Activated naive CD4-positive, alpha-beta T cell treated with anti-CD3 and anti-CD28 coated beads for 36 hours (primary cell): ENCODE measurements around the gene ATP4B. TPM values are rescaled to one million over a fixed set of nuclear protein-coding genes. Genes with fewer than 3 reads are reported as not detected.

ENCODE experiments used
- CTCF ChIA-PET: fragments of 350-600 bp; sonication (Branson Sonifier 250); formaldehyde crosslinking; loops from one replicate; lab custom pipeline; 2021; ENCODE audit warnings: antibody characterized with exemption; lab: Charles Lee
- DNase-seq: peaks from one replicate; pipeline ENCODE4 v3.0.0-alpha.2; 2020
- H3K27ac Mint-ChIP-seq: one replicate; pipeline ENCODE4 v1.8.0; 2021; ENCODE audit warnings: mild to moderate bottlenecking, mixed read lengths
- H3K27me3 Mint-ChIP-seq: one replicate; pipeline ENCODE4 v1.8.0; 2021; ENCODE audit warnings: low read depth, mixed read lengths
- H3K36me3 Mint-ChIP-seq: one replicate; pipeline ENCODE4 v1.8.0; 2021; ENCODE audit warnings: low read depth, mixed read lengths
- H3K4me1 Mint-ChIP-seq: one replicate; pipeline ENCODE4 v1.8.0; 2021; ENCODE audit warnings: low read depth, mixed read lengths
- H3K4me3 Mint-ChIP-seq: one replicate; pipeline ENCODE4 v1.8.0; 2021; ENCODE audit warnings: mild to moderate bottlenecking, moderate library complexity, mixed read lengths
- H3K9me3 Mint-ChIP-seq: one replicate; pipeline ENCODE4 v1.8.0; 2021; ENCODE audit warnings: mixed read lengths
- intact Hi-C: fragments of 100-400 bp; cut with micrococcal nuclease; formaldehyde crosslinking; loops from one replicate; pipeline ENCODE4 v1.15.1; 2023
- total RNA-seq, 2 experiments: library from RNA; stranded (reverse); gene quantifications; one replicate each; pipeline ENCODE4 v1.2.3, GENCODE V29; 2021

The ATP4B gene
- total RNA-seq, 2 experiments from 2014 or later = not detected

- Mint-ChIP-seq H3K9me3 (peaks cover 10% of the 10 kb centered on the region), H3K27me3 (no peaks in the 10 kb centered on the region), H3K36me3 (no peaks in the 10 kb centered on the region), H3K27ac (no peak overlapping the region), H3K4me1 (no peaks in the 10 kb centered on the region), H3K4me3 (no peak overlapping the region)
- peak; percentile 2 for DNase-seq
- CTCF ChIA-PET = no interaction called here
- intact Hi-C loops = no loop called here
These were observed 7.8 kb upstream of the ATP4B start for GRCh38 chr13:113665597-113666328.

GRCh38 chr13:113664751-113665596 is 7.0 kb upstream of the ATP4B start:
- H3K4me3 Mint-ChIP-seq = no peak overlapping the region
- no peaks in the 10 kb centered on the region for H3K27me3 Mint-ChIP-seq
- H3K36me3 Mint-ChIP-seq = no peaks in the 10 kb centered on the region
- no peak overlapping the region for H3K27ac Mint-ChIP-seq
- no peaks in the 10 kb centered on the region for H3K4me1 Mint-ChIP-seq
- CTCF ChIA-PET = no interaction called here
- DNase-seq = peak; percentile 3
- H3K9me3 Mint-ChIP-seq = peaks cover 11% of the 10 kb centered on the region
- intact Hi-C loops = no loop called here

DNA sequence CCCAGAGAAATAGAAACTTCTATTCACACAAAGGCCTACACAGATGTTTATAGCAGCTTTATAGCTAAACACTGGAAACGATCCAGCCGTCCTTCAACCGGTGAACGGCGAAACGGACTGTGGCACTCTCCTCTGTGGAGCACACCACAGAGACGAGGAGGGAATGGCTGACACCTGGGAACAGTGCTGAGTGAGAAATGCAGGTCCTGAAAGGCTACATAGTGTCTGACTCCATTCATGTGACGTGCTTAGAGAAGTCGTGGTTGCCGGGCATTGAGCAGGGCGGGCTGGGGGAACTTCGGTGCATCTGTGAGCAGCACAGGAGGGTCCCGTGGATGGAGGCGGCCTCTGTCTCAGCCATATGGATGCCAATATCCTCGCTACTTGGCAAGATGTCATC is 5.9 kb upstream of the ATP4B start:
- DNase-seq = peak; percentile 0
- H3K4me3 Mint-ChIP-seq = no peak overlapping the region
- no peaks in the 10 kb centered on the region for H3K4me1 Mint-ChIP-seq
- peaks cover 11% of the 10 kb centered on the region for H3K9me3 Mint-ChIP-seq
- no peaks in the 10 kb centered on the region for H3K27me3 Mint-ChIP-seq
- no peak overlapping the region for H3K27ac Mint-ChIP-seq
- CTCF ChIA-PET = no interaction called here
- H3K36me3 Mint-ChIP-seq = no peaks in the 10 kb centered on the region
- intact Hi-C loops = no loop called here

GRCh38 chr13:113661509-113661908 is 3.5 kb upstream of the ATP4B start:
- H3K27me3 Mint-ChIP-seq = no peaks in the 10 kb centered on the region
- DNase-seq = no peak
- no peaks in the 10 kb centered on the region for H3K36me3 Mint-ChIP-seq
- H3K4me1 Mint-ChIP-seq = no peaks in the 10 kb centered on the region
- no peak overlapping the region for H3K27ac Mint-ChIP-seq
- intact Hi-C loops = no loop called here
- peaks cover 11% of the 10 kb centered on the region for H3K9me3 Mint-ChIP-seq
- no peak overlapping the region for H3K4me3 Mint-ChIP-seq
- CTCF ChIA-PET = no interaction called here

- H3K27ac Mint-ChIP-seq = no peak overlapping the region
- intact Hi-C loops = no loop called here
- peaks cover 11% of the 10 kb centered on the region for H3K9me3 Mint-ChIP-seq
- H3K4me1 Mint-ChIP-seq = no peaks in the 10 kb centered on the region
- H3K27me3 Mint-ChIP-seq = no peaks in the 10 kb centered on the region
- CTCF ChIA-PET = no interaction called here
- peak; percentile 1 for DNase-seq
- H3K36me3 Mint-ChIP-seq = no peaks in the 10 kb centered on the region
- no peak overlapping the region for H3K4me3 Mint-ChIP-seq
These were observed 2.1 kb upstream of the ATP4B start for GRCh38 chr13:113660066-113660465.

DNA sequence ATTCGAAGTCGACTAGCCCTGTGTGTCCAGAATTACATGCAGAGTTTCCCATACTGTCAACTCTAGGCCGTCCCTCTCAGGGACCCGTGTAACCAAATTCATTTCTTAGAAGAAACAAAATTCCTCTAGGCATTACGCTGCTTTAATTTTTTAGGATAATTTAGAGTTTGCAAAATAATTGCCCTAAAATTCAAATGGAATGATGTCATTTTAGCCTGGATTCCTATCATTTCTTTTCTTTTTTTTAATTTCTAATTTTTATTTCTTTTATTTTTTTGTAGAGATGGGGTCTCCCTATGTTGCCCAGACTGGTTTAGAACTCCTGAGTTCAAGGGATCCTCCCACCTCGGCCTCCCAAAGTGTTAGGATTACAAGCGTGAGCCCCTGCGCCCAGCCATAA is 1.3 kb upstream of the ATP4B start:
- H3K36me3 Mint-ChIP-seq = no peaks in the 10 kb centered on the region
- intact Hi-C loops = no loop called here
- peaks cover 11% of the 10 kb centered on the region for H3K9me3 Mint-ChIP-seq
- H3K27me3 Mint-ChIP-seq = no peaks in the 10 kb centered on the region
- H3K4me3 Mint-ChIP-seq = no peak overlapping the region
- DNase-seq = no peak
- CTCF ChIA-PET = no interaction called here
- H3K4me1 Mint-ChIP-seq = no peaks in the 10 kb centered on the region
- no peak overlapping the region for H3K27ac Mint-ChIP-seq

DNA sequence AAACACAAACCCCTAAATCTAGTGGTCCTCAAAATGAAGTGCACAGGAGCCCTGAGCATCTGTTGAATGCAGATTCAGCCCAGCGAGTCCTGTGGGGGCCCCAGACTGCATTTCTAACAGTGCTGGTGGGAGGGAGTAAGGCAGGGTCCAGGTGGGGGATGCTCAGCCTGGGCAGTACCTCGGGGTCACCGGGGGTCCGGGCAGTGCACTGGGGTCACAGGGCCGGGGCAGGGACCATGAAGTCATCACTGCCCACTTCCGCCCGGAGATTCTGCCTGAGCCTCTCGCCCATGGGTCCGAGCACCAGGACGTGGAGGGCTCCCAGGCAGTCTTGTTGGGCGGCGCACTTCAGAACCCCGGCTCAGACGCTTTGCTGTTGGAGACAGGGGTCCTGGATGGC is 838 bp upstream of the ATP4B start:
- CTCF ChIA-PET = no interaction called here
- no peak for DNase-seq
- peaks cover 2% of the 10 kb centered on the region for H3K4me1 Mint-ChIP-seq
- H3K9me3 Mint-ChIP-seq = peaks cover 11% of the 10 kb centered on the region
- H3K4me3 Mint-ChIP-seq = no peak overlapping the region
- H3K36me3 Mint-ChIP-seq = no peaks in the 10 kb centered on the region
- no peaks in the 10 kb centered on the region for H3K27me3 Mint-ChIP-seq
- intact Hi-C loops = no loop called here
- no peak overlapping the region for H3K27ac Mint-ChIP-seq

- Mint-ChIP-seq H3K4me3 (no peak overlapping the region), H3K9me3 (peaks cover 11% of the 10 kb centered on the region), H3K4me1 (peaks cover 4% of the 10 kb centered on the region), H3K27me3 (no peaks in the 10 kb centered on the region), H3K27ac (no peak overlapping the region), H3K36me3 (no peaks in the 10 kb centered on the region)
- intact Hi-C loops = no loop called here
- DNase-seq = peak; percentile 3
- CTCF ChIA-PET = no interaction called here
These were observed 947 bp downstream of the ATP4B start for GRCh38 chr13:113656831-113657671.

DNA sequence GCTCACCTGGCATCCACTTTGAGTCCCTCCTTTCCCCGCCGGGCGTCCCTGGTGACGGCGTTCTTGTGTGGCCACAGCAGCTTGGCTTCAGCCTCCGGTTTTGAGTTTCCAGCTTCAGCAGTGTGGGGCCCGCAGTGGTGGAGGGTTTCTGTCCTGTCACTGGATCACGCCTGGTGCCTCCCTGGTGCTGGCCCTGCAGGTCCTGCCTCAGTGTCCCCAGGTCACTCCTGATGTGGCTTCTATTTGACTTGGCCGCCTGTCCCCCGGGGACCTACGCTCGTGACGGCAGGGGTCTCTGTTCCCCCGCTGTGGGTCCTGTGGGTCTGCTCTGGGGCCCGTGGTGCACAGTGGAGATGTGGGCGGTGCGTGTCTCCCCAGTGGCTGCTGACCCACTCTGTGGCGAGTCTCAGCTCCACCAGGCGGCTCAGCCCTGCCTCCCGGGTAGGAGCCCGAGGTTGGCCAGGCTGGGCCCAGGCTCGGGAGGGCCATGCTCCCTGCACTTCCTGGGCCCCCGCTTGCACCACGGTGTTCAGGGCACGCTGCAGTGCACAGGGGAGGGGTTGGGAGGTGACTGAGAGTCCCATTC is 1.9 kb downstream of the ATP4B start:
- no peaks in the 10 kb centered on the region for H3K36me3 Mint-ChIP-seq
- peak; percentile 1 for DNase-seq
- intact Hi-C loops = no loop called here
- no peak overlapping the region for H3K4me3 Mint-ChIP-seq
- peaks cover 3% of the 10 kb centered on the region for H3K9me3 Mint-ChIP-seq
- H3K27ac Mint-ChIP-seq = no peak overlapping the region
- peaks cover 4% of the 10 kb centered on the region for H3K4me1 Mint-ChIP-seq
- CTCF ChIA-PET = no interaction called here
- no peaks in the 10 kb centered on the region for H3K27me3 Mint-ChIP-seq

DNA sequence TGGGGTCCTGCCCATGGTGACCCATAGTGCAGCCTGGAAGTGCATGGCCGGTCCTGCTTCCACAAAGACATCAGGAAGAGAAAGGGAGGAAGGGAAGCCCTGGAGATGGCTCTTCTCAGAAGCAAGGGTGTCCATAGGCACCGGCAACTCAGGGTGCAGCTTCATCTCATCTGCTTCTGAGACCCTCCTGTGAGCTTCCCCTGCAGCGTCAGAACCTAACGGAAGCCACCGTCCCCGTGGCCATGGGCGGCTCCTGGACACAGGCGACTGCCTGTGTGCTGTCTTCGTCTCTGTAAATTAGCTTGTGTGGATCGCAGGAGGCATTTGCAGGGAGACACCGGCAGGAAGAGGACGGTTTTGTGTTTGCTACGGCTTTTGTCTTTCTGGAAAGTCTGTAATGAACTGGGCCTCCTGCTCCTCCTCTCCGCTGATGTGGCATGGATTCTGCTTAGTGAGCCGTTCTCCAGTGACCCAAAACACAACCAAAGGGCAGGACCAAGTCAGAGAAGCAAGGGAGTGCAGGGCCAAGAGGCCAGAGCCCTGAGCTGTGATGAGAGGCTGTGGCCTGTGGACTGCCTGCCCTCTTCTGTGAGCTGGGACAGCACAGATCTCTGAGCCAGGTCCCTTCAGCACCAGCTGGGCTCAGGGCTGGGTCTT is 2.5 kb downstream of the ATP4B start:
- CTCF ChIA-PET = no interaction called here
- no peaks in the 10 kb centered on the region for H3K9me3 Mint-ChIP-seq
- intact Hi-C loops = no loop called here
- H3K27me3 Mint-ChIP-seq = no peaks in the 10 kb centered on the region
- peaks cover 4% of the 10 kb centered on the region for H3K4me1 Mint-ChIP-seq
- H3K4me3 Mint-ChIP-seq = no peak overlapping the region
- H3K27ac Mint-ChIP-seq = no peak overlapping the region
- no peaks in the 10 kb centered on the region for H3K36me3 Mint-ChIP-seq
- peak; percentile 2 for DNase-seq

- Mint-ChIP-seq H3K9me3 (no peaks in the 10 kb centered on the region), H3K4me3 (no peak overlapping the region), H3K27me3 (no peaks in the 10 kb centered on the region), H3K27ac (no peak overlapping the region), H3K36me3 (no peaks in the 10 kb centered on the region), H3K4me1 (peaks cover 4% of the 10 kb centered on the region)
- peak; percentile 1 for DNase-seq
- CTCF ChIA-PET = interaction anchor here (0.6 kb wide), 1 partner anchor 8 kb away, joined by 8 read pairs; no protein-coding TSS in a partner anchor
- intact Hi-C loops = no loop called here
These were observed 3.2 kb downstream of the ATP4B start for GRCh38 chr13:113654591-113655345.
